Stimulated activated naive CD8-positive, alpha-beta T cell treated with anti-CD3 and anti-CD28 coated beads, Interleukin-15, Interleukin-2, amounts not matched to agents 100 ng/mL and 50 ng/mL, for 24 hours (primary cell): Measurements from ENCODE around the gene ETF1.
"Not testable (repeated sequence)": the region's sequence is repeated elsewhere in the genome, so short reads cannot be mapped to it uniquely, and the experiment has no call there.

Experiments used
- H3K27ac Mint-ChIP-seq: one replicate; pipeline ENCODE4 v1.8.0; 2021; ENCODE audit warnings: mild to moderate bottlenecking, mixed read lengths
- H3K27me3 Mint-ChIP-seq: one replicate; pipeline ENCODE4 v1.8.0; 2021; ENCODE audit warnings: mixed read lengths
- H3K36me3 Mint-ChIP-seq: one replicate; pipeline ENCODE4 v1.8.0; 2021; ENCODE audit warnings: low read depth, mixed read lengths
- H3K4me1 Mint-ChIP-seq: one replicate; pipeline ENCODE4 v1.8.0; 2021; ENCODE audit warnings: low read depth, mixed read lengths
- H3K4me3 Mint-ChIP-seq: one replicate; pipeline ENCODE4 v1.8.0; 2021; ENCODE audit warnings: mild to moderate bottlenecking, mixed read lengths
- H3K9me3 Mint-ChIP-seq: one replicate; pipeline ENCODE4 v1.8.0; 2021; ENCODE audit warnings: mixed read lengths

The ETF1 gene

DNA sequence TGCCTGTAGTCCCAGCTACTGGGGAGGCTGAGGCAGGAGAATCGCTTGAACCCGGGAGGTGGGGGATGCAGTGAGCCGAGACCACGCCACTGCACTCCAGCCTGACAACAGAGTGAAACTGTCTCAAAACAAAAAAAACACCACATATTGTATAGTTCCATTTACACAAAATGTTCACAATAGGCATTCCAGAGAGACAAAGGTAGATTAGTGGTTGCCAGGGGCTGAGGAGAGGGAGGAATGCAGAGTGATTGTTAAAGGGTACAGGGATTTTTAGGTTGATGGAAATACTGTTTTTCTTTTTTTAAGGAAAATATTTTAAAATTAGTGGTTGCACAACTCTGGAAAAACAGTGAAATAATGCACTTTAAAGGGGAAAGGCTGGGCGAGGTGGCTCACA is 19.6 kb downstream of the ETF1 start:
- Mint-ChIP-seq H3K4me3 (no peak overlapping the region), H3K27me3 (no peaks in the 10 kb centered on the region), H3K4me1 (peaks cover 45% of the 10 kb centered on the region), H3K36me3 (peaks cover 59% of the 10 kb centered on the region), H3K27ac (no peak overlapping the region), H3K9me3 (no peaks in the 10 kb centered on the region)

GRCh38 chr5:138520971-138521370 is 22.1 kb downstream of the ETF1 start:
- no peaks in the 10 kb centered on the region for H3K27me3 Mint-ChIP-seq
- H3K9me3 Mint-ChIP-seq: no peaks in the 10 kb centered on the region
- H3K4me3 Mint-ChIP-seq: no peak overlapping the region
- peaks cover 65% of the 10 kb centered on the region for H3K36me3 Mint-ChIP-seq
- H3K4me1 Mint-ChIP-seq: peaks cover 37% of the 10 kb centered on the region
- peak overlapping the region; percentile 39 for H3K27ac Mint-ChIP-seq

- Mint-ChIP-seq H3K27me3 (no peaks in the 10 kb centered on the region), H3K9me3 (no peaks in the 10 kb centered on the region), H3K27ac (no peak overlapping the region), H3K4me3 (no peak overlapping the region), H3K36me3 (peaks cover 78% of the 10 kb centered on the region), H3K4me1 (peaks cover 20% of the 10 kb centered on the region)
Observed at GRCh38 chr5:138517437-138517836, 25.6 kb downstream of the ETF1 start.

GRCh38 chr5:138515556-138516245 is 27.3 kb downstream of the ETF1 start:
- Mint-ChIP-seq H3K4me3 (no peak overlapping the region), H3K27me3 (no peaks in the 10 kb centered on the region), H3K27ac (no peak overlapping the region), H3K9me3 (no peaks in the 10 kb centered on the region), H3K36me3 (peaks cover 80% of the 10 kb centered on the region), H3K4me1 (peaks cover 7% of the 10 kb centered on the region)

GRCh38 chr5:138514021-138514420 is 29.0 kb downstream of the ETF1 start:
- Mint-ChIP-seq H3K4me1 (peaks cover 3% of the 10 kb centered on the region), H3K4me3 (no peak overlapping the region), H3K9me3 (no peaks in the 10 kb centered on the region), H3K27me3 (no peaks in the 10 kb centered on the region), H3K27ac (no peak overlapping the region), H3K36me3 (peaks cover 82% of the 10 kb centered on the region)

DNA sequence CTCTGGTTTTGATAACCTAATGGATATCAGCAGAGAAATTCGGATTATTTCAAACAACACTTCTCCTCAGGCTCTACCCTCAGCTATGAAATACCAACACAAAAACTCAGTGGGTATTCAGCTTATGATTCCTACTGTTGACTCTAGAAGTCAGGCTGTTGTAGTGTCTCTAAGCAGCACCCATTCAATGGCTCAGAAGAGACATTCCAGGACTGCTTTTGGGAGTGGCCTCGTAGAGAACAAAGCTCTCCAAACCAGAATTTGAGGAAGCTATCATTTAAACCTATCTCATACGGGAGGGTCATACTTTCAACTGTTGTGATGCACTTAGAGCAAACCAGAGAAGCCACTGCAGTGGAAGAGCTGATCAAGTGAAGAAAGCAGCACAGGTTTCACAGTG is 34.1 kb downstream of the ETF1 start:
- Mint-ChIP-seq H3K4me3 (no peak overlapping the region), H3K36me3 (peaks cover 70% of the 10 kb centered on the region), H3K27me3 (no peaks in the 10 kb centered on the region), H3K9me3 (no peaks in the 10 kb centered on the region), H3K4me1 (no peaks in the 10 kb centered on the region), H3K27ac (peak overlapping the region; percentile 56)

DNA sequence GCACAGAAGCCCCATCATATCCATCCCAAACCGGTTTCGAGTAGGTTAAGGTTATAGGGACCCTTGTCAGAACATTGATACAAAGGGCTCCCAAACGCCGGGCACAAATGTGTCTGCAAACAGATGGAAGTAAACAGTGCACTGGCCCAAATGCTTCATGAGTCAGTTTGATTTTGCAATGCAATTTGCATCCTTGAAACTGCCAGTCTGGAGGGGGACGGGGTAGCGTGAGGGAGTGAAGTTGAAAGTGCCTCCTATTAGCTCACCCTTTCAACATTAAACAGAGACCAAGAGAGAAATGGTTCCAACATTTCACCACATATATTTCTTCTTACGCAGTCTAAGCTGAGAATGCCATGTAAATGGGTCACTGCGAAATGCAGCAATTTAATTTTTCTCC is 35.6 kb downstream of the ETF1 start:
- not testable (repeated sequence) for H3K4me3 Mint-ChIP-seq, H3K9me3 Mint-ChIP-seq, H3K4me1 Mint-ChIP-seq, H3K27me3 Mint-ChIP-seq
- H3K36me3 Mint-ChIP-seq: peaks cover 55% of the 10 kb centered on the region
- peak overlapping the region; percentile 28 for H3K27ac Mint-ChIP-seq

- Mint-ChIP-seq H3K4me1 (peaks cover 3% of the 10 kb centered on the region), H3K27ac (no peak overlapping the region), H3K27me3 (no peaks in the 10 kb centered on the region), H3K9me3 (no peaks in the 10 kb centered on the region), H3K36me3 (peaks cover 50% of the 10 kb centered on the region), H3K4me3 (no peak overlapping the region)
Observed at GRCh38 chr5:138506370-138507306, 36.4 kb downstream of the ETF1 start.

GRCh38 chr5:138504799-138505198 is 38.2 kb downstream of the ETF1 start:
- H3K27ac Mint-ChIP-seq: no peak overlapping the region
- H3K9me3 Mint-ChIP-seq: no peaks in the 10 kb centered on the region
- H3K4me1 Mint-ChIP-seq: peaks cover 3% of the 10 kb centered on the region
- no peaks in the 10 kb centered on the region for H3K27me3 Mint-ChIP-seq
- H3K36me3 Mint-ChIP-seq: peaks cover 34% of the 10 kb centered on the region
- no peak overlapping the region for H3K4me3 Mint-ChIP-seq

GRCh38 chr5:138503487-138504270 is 39.4 kb downstream of the ETF1 start:
- Mint-ChIP-seq H3K36me3 (peaks cover 26% of the 10 kb centered on the region), H3K27ac (peak overlapping the region; percentile 8), H3K9me3 (no peaks in the 10 kb centered on the region), H3K4me3 (peak overlapping the region; percentile 21), H3K27me3 (no peaks in the 10 kb centered on the region), H3K4me1 (peaks cover 3% of the 10 kb centered on the region)

DNA sequence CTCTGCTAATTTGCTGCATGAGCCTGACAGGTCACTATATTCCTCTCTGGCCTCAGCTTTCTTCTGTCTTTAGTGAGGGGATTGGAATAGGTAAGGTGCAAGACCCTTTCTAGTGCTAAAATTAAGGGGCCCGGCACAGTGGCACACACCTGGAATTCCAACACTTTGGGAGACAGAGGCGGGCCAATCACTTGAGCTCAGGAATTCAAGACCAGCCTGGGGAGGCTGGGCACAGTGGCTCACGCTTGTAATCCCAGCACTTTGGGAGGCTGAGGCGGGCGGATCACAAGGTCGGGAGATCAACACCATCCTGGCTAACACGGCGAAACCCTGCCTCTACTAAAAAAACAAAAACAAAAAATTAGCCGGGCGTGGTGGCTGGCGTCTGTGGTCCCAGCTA is 40.5 kb downstream of the ETF1 start:
- Mint-ChIP-seq H3K36me3 (peaks cover 15% of the 10 kb centered on the region), H3K4me1 (peaks cover 3% of the 10 kb centered on the region), H3K27me3 (no peaks in the 10 kb centered on the region), H3K4me3 (no peak overlapping the region), H3K27ac (no peak overlapping the region), H3K9me3 (no peaks in the 10 kb centered on the region)

DNA sequence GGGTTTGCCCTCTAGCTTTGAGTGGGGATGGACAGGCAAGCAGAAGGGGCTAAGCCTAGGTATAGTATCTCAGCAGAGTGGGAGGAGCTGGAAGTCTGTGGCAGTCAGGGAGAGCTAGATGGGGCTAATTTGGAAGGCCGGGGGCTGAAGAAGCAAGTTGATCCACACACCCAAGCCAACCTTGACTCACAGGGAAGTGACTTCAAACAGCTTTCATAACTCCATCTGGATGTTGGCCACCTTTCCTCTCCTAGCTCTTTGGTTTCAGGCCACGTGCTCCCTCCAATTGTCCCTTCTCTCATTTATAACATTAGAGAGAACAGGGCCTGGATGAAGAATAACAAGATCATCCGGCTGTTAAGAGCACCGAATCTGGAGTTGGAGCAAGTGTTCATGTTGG is 40.9 kb downstream of the ETF1 start:
- Mint-ChIP-seq H3K27ac (no peak overlapping the region), H3K4me3 (no peak overlapping the region), H3K9me3 (no peaks in the 10 kb centered on the region), H3K27me3 (no peaks in the 10 kb centered on the region), H3K4me1 (peaks cover 3% of the 10 kb centered on the region), H3K36me3 (peaks cover 11% of the 10 kb centered on the region)

GRCh38 chr5:138498376-138498775 is 44.7 kb downstream of the ETF1 start:
- Mint-ChIP-seq H3K27ac (no peak overlapping the region), H3K9me3 (no peaks in the 10 kb centered on the region), H3K4me3 (no peak overlapping the region), H3K36me3 (no peaks in the 10 kb centered on the region), H3K27me3 (peaks cover 4% of the 10 kb centered on the region), H3K4me1 (no peaks in the 10 kb centered on the region)

- H3K4me3 Mint-ChIP-seq: no peak overlapping the region
- H3K27ac Mint-ChIP-seq: no peak overlapping the region
- H3K4me1 Mint-ChIP-seq: peaks cover 16% of the 10 kb centered on the region
- H3K27me3 Mint-ChIP-seq: peaks cover 13% of the 10 kb centered on the region
- no peaks in the 10 kb centered on the region for H3K9me3 Mint-ChIP-seq
- H3K36me3 Mint-ChIP-seq: no peaks in the 10 kb centered on the region
Observed at GRCh38 chr5:138495351-138495750, 47.7 kb downstream of the ETF1 start.

DNA sequence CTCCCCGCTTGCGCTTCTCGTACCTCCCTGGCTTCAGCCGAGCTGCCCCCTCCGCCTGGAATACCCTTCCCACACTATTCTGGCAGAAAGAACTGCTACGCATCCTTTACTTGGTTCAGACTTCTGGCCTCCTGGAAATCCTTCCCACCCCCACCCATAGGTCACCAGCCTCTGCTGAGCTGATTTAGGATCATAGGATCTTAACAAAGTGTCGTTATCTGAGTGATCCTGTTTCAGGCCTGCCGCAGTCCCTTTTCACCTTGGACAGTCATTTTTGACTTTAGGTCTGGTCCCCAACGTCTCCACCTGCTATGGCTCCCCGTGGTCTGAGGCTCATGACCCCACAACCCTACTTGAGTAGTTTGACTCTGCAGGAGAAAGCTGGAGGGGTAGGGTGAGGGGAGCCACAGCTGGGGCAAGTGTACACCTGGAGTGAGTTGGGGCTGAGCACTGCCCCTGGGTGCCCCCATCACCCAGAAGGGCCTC is 50.4 kb downstream of the ETF1 start:
- H3K27me3 Mint-ChIP-seq: peaks cover 26% of the 10 kb centered on the region
- no peaks in the 10 kb centered on the region for H3K9me3 Mint-ChIP-seq
- H3K36me3 Mint-ChIP-seq: no peaks in the 10 kb centered on the region
- H3K4me1 Mint-ChIP-seq: peaks cover 16% of the 10 kb centered on the region
- peak overlapping the region; percentile 79 for H3K27ac Mint-ChIP-seq
- peak overlapping the region; percentile 86 for H3K4me3 Mint-ChIP-seq
